IPS DF 6.9 (cell line): ENCODE results near the gene MRPS18A.

Experiments used
- DNase-seq: peaks from one replicate; pipeline ENCODE4 v3.0.0-alpha.2; 2013; ENCODE audit warnings: low read depth, low spot score
- H3K27ac ChIP-seq: one replicate; pipeline ENCODE4 v1.5.1; 2013; ENCODE audit warnings: low read length, control low read depth
- H3K27me3 ChIP-seq: 2 replicates; pipeline ENCODE4 v1.6.1; 2013; ENCODE audit warnings: mild to moderate bottlenecking, low read length; ENCODE audit not compliant: control insufficient read depth, insufficient read depth
- H3K36me3 ChIP-seq: 2 replicates; pipeline ENCODE4 v1.6.1; 2013; ENCODE audit warnings: low read length; ENCODE audit not compliant: control insufficient read depth, insufficient read depth
- H3K4me1 ChIP-seq: 2 replicates; pipeline ENCODE4 v1.6.1; 2013; ENCODE audit warnings: low read length; ENCODE audit not compliant: control insufficient read depth, insufficient read depth
- H3K4me3 ChIP-seq: 2 replicates; pipeline ENCODE4 v1.5.1; 2013; ENCODE audit warnings: mild to moderate bottlenecking, low read length
- H3K9me3 ChIP-seq: 2 replicates; pipeline ENCODE4 v1.6.1; 2013; ENCODE audit warnings: low read length, inconsistent platforms; ENCODE audit not compliant: control insufficient read depth, insufficient read depth
- WGBS: extraction: QIAGEN DNeasy Blood & Tissue Kit; methylation state at CpG from one replicate; pipeline ENCODE4 v1.1.7; 2013; ENCODE audit warnings: mixed read lengths, missing lambda C conversion rate; ENCODE audit not compliant: insufficient read length, insufficient coverage; 5-methylcytosine and 5-hydroxymethylcytosine counted together

Gene MRPS18A

GRCh38 chr6:43680308-43681200 is 7.0 kb downstream of the MRPS18A start:
- no CpG with 5 or more reads among the region's 11 CpGs for WGBS

DNA sequence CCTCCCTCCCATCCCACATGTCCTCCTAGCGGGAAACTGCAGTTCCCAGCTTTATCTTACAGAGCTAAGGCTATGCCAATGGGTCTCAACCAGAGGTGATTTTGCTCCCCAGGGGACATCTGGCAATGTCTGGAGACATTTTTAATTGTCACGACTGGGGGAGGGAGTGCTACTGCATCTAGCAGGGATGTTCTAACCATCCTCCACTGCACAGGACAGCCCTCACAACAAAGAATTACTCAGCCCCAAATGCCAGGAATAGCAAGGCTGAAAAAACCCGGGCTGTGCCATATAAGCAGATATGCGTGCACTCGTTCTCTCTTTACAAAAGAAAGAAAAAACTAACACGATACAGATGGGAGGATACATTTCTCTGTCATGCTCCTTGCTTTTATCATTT is 8.5 kb downstream of the MRPS18A start:
- no peaks in the 10 kb centered on the region for H3K9me3 ChIP-seq
- no peak for DNase-seq
- H3K4me1 ChIP-seq, result no peaks in the 10 kb centered on the region
- no peak overlapping the region for H3K27ac ChIP-seq
- no peak overlapping the region for H3K4me3 ChIP-seq
- no CpG with 5 or more reads among the region's 6 CpGs for WGBS
- no peaks in the 10 kb centered on the region for H3K27me3 ChIP-seq
- H3K36me3 ChIP-seq, result peaks cover 33% of the 10 kb centered on the region

More at GRCh38 chr6:43680308-43681200, 7.0 kb downstream of the MRPS18A start:
- Histone ChIP-seq H3K36me3 (peaks cover 21% of the 10 kb centered on the region), H3K4me3 (no peak overlapping the region), H3K27ac (no peak overlapping the region), H3K9me3 (no peaks in the 10 kb centered on the region), H3K4me1 (no peaks in the 10 kb centered on the region), H3K27me3 (no peaks in the 10 kb centered on the region)
- no peak for DNase-seq

- Histone ChIP-seq H3K27ac (no peak overlapping the region), H3K27me3 (no peaks in the 10 kb centered on the region), H3K36me3 (peaks cover 40% of the 10 kb centered on the region), H3K9me3 (no peaks in the 10 kb centered on the region), H3K4me3 (no peak overlapping the region), H3K4me1 (no peaks in the 10 kb centered on the region)
- no peak for DNase-seq
- no CpG with 5 or more reads among the region's 7 CpGs for WGBS
Observed at GRCh38 chr6:43678341-43678740, 9.2 kb downstream of the MRPS18A start.

GRCh38 chr6:43677759-43678158 is 9.8 kb downstream of the MRPS18A start:
- Histone ChIP-seq H3K27me3 (no peaks in the 10 kb centered on the region), H3K27ac (no peak overlapping the region), H3K4me3 (no peak overlapping the region), H3K4me1 (no peaks in the 10 kb centered on the region), H3K9me3 (no peaks in the 10 kb centered on the region), H3K36me3 (peaks cover 42% of the 10 kb centered on the region)
- no CpG with 5 or more reads among the region's 7 CpGs for WGBS
- no peak for DNase-seq

GRCh38 chr6:43676962-43677606 is 10.5 kb downstream of the MRPS18A start:
- Histone ChIP-seq H3K27ac (no peak overlapping the region), H3K4me3 (no peak overlapping the region), H3K9me3 (no peaks in the 10 kb centered on the region), H3K36me3 (peaks cover 42% of the 10 kb centered on the region), H3K27me3 (no peaks in the 10 kb centered on the region), H3K4me1 (no peaks in the 10 kb centered on the region)
- no CpG with 5 or more reads among the region's 7 CpGs for WGBS
- no peak for DNase-seq

DNA sequence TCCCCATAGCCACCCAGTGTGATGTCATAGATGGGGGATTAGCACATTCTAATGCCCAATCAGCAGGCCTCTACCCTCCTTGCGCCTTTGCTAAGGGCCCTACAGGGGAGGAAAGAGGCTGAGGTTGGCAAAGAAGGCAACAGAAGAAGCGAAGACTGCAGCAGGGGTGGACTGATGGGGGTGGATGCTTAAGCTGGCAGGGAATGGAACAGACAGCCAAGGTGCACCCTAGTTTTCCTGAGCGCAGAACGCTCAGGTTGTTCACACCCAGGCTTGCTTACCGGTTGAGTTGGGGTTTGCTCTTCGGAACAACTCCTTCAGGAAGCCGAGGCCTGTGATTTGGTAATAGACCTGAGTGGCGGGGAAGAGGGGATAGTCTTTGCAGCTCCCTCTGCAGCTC is 12.7 kb downstream of the MRPS18A start:
- DNase-seq, result no peak

GRCh38 chr6:43674291-43674690 is 13.3 kb downstream of the MRPS18A start:
- H3K27ac ChIP-seq, result no peak overlapping the region
- no peak for DNase-seq
- H3K4me3 ChIP-seq, result no peak overlapping the region
- H3K4me1 ChIP-seq, result peaks cover 1% of the 10 kb centered on the region
- no peaks in the 10 kb centered on the region for H3K27me3 ChIP-seq
- H3K36me3 ChIP-seq, result peaks cover 48% of the 10 kb centered on the region
- H3K9me3 ChIP-seq, result no peaks in the 10 kb centered on the region
- WGBS, result no CpG with 5 or more reads among the region's 2 CpGs

More for the DNA sequence above, 12.7 kb downstream of the MRPS18A start:
- no peak overlapping the region for H3K27ac ChIP-seq
- WGBS, result no CpG with 5 or more reads among the region's 8 CpGs
- no peaks in the 10 kb centered on the region for H3K9me3 ChIP-seq
- H3K27me3 ChIP-seq, result no peaks in the 10 kb centered on the region
- H3K4me3 ChIP-seq, result no peak overlapping the region
- no peaks in the 10 kb centered on the region; the same call in 1 of the 2 replicates for H3K4me1 ChIP-seq
- peaks cover 50% of the 10 kb centered on the region for H3K36me3 ChIP-seq

DNA sequence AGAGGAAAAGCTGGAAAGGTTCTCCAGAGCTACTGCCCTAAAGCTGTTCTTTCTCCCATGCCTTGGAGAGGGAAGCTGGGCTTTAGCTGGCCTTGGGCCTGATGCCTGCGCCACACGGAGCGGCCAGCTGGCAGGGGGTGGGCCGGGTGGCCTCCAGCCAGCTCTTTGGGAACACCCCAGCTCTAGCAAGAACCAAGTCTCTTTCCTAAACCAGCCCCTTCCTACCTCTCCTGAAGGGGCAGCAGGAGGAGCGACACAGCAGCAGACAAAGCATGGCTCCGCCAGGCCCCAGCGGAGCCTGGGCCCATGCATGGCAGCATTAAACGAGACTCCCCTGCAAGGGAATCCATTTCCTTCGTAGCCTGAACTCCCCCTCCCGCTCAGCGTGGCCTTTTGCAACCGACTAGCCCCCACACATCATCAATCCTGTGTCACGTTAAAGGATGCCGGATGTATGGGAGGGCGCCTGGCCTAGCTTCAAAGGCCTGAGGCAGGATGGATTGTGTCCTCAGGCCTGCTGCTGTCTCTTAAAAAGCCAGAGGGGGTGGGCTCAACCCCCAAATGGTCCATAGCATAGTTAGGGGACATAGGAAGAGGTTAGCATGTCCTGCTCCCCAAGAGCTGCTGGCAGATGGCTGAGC is 14.0 kb downstream of the MRPS18A start:
- Histone ChIP-seq H3K27me3 (no peaks in the 10 kb centered on the region), H3K9me3 (no peaks in the 10 kb centered on the region), H3K4me1 (peaks cover 4% of the 10 kb centered on the region), H3K36me3 (peaks cover 46% of the 10 kb centered on the region), H3K27ac (no peak overlapping the region), H3K4me3 (no peak overlapping the region)
- no CpG with 5 or more reads among the region's 15 CpGs for WGBS
- no peak for DNase-seq

DNA sequence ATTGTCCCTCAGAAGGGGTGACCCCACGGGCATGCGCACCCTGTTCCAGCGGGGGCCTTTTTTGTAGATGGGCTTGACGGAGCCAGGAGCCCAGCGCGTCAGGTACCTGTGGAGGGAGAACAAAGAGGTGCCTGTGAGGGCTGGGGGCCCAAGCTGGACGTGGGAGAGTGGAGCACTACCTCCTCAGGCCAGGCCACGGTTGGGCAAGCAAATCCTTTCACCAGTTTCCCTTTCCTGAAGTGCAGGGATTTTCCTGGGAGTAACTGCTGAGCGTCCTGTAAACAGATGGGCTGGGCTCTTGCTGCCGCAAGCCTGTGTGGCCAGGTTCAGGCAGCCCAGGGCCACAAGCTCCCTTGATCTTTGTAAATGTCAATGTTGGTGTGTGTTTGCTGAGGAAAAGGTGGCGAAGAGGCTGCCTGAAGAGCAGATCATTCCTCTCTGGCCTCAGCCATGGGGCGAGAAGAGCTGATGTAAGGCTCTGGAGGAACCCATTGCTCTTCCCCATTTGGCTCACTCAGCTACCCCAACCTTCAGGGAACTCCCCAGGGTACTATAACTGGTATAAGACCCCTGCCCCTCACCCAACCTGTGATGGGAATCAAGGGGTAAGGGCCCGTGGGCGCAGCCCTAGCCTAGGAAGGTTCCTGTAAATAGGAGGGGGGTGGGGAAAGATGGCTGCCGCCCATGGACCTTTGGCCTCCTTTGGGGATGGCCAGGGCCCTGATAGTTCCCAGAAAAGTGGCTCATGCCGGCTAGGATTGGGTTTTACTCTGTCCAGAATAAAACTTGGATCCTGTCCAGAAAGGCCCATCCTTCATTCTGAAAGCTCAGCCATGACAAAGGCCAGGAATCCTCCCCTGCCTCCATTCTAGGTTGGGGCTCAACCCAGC is 15.5 kb downstream of the MRPS18A start:
- no peak for DNase-seq
- Histone ChIP-seq H3K9me3 (no peaks in the 10 kb centered on the region), H3K27ac (no peak overlapping the region), H3K4me3 (no peak overlapping the region), H3K27me3 (no peaks in the 10 kb centered on the region), H3K36me3 (peaks cover 34% of the 10 kb centered on the region), H3K4me1 (peaks cover 8% of the 10 kb centered on the region)
- whole genome bisulfite sequencing, result no CpG with 5 or more reads among the region's 16 CpGs
